GM23338 (cell line): ENCODE measurements around the gene LRMDA. TPM values are rescaled to one million over a fixed set of nuclear protein-coding genes. Genes with fewer than 3 reads are reported as not detected.

Experiments
- ATAC-seq: fragments of 200-7000 bp; cut with Tn5 transposase; 3 replicates; pipeline ENCODE4 v1.9.1; 2020
- DNase-seq: peaks from one replicate; pipeline ENCODE4 v3.0.0-alpha.2; 2015; ENCODE audit warnings: low spot score
- H2AFZ ChIP-seq: fragments of 200-600 bp; sonication (generic); 2 replicates; pipeline ENCODE4 v1.8.0; 2016; ENCODE audit warnings: antibody characterized with exemption, mild to moderate bottlenecking, moderate library complexity
- H3F3A ChIP-seq: fragments of 200-600 bp; sonication (generic); replicated peaks from 2 replicates; pipeline ENCODE4 v1.8.0; 2017; ENCODE audit warnings: antibody characterized with exemption, mixed run types, low read depth
- H3K27ac ChIP-seq: fragments of 200-600 bp; sonication (generic); 2 replicates; pipeline ENCODE4 v1.6.1; 2016; ENCODE audit warnings: low read depth
- H3K27me3 ChIP-seq: fragments of 200-600 bp; sonication (generic); 2 replicates; pipeline ENCODE4 v1.8.0; 2016; ENCODE audit warnings: mild to moderate bottlenecking, mixed run types, moderate library complexity; ENCODE audit not compliant: insufficient read depth
- H3K36me3 ChIP-seq: fragments of 200-600 bp; sonication (generic); 2 replicates; pipeline ENCODE4 v1.8.0; 2016; ENCODE audit warnings: mild to moderate bottlenecking; ENCODE audit not compliant: insufficient read depth
- H3K4me1 ChIP-seq: fragments of 200-600 bp; sonication (generic); 2 replicates; pipeline ENCODE4 v1.8.0; 2016; ENCODE audit warnings: mild to moderate bottlenecking, moderate library complexity; ENCODE audit not compliant: insufficient read depth
- H3K4me2 ChIP-seq: fragments of 200-600 bp; sonication (generic); 2 replicates; pipeline ENCODE4 v1.7.1; 2017; ENCODE audit warnings: mixed run types
- H3K4me3 ChIP-seq: fragments of 200-600 bp; sonication (generic); 2 replicates; pipeline ENCODE4 v1.6.1; 2016; ENCODE audit warnings: mixed run types
- H3K79me2 ChIP-seq: fragments of 200-600 bp; sonication (generic); replicated peaks from 2 replicates; pipeline ENCODE4 v1.8.0; 2017; ENCODE audit warnings: mild to moderate bottlenecking; ENCODE audit not compliant: insufficient read depth
- H3K9me2 ChIP-seq: fragments of 200-600 bp; sonication (generic); 2 replicates; pipeline ENCODE4 v1.8.0; 2017; ENCODE audit not compliant: insufficient read depth
- H4K20me1 ChIP-seq: fragments of 200-600 bp; sonication (generic); replicated peaks from 2 replicates; pipeline ENCODE4 v1.8.0; 2017; ENCODE audit warnings: mild to moderate bottlenecking; ENCODE audit not compliant: insufficient read depth
- H3K27ac Mint-ChIP-seq: 2 replicates; pipeline ENCODE4 v1.8.0; 2020; ENCODE audit warnings: inconsistent platforms, mild to moderate bottlenecking, moderate library complexity, mixed read lengths
- H3K27me3 Mint-ChIP-seq: 3 replicates; pipeline ENCODE4 v1.8.0; 2022; ENCODE audit warnings: low read depth, mild to moderate bottlenecking, moderate library complexity, mixed read lengths, inconsistent platforms; ENCODE audit not compliant: insufficient read depth, poor library complexity
- H3K36me3 Mint-ChIP-seq: 3 replicates; pipeline ENCODE4 v1.8.0; 2021; ENCODE audit warnings: low read depth, mild to moderate bottlenecking, inconsistent platforms, moderate library complexity, mixed read lengths
- H3K4me1 Mint-ChIP-seq: 3 replicates; pipeline ENCODE4 v1.8.0; 2020; ENCODE audit warnings: mild to moderate bottlenecking, inconsistent platforms, mixed read lengths
- H3K4me3 Mint-ChIP-seq: 3 replicates; pipeline ENCODE4 v1.8.0; 2021; ENCODE audit warnings: moderate library complexity, mild to moderate bottlenecking, inconsistent platforms, mixed read lengths
- H3K9me3 Mint-ChIP-seq: 3 replicates; pipeline ENCODE4 v1.8.0; 2020; ENCODE audit warnings: moderate library complexity, mild to moderate bottlenecking, inconsistent platforms, mixed read lengths
- CREB1 ChIP-seq: fragments of 250-450 bp; sonication (Bioruptor Pico); IDR thresholded peaks from 2 replicates; pipeline ENCODE4 v1.5.0; 2020; ENCODE audit warnings: low read depth, mild to moderate bottlenecking, moderate library complexity
- NANOG ChIP-seq: IDR thresholded peaks from 2 replicates; pipeline ENCODE4 v1.6.1; 2016; ENCODE audit warnings: antibody characterized with exemption, borderline replicate concordance
- STAT1 ChIP-seq: IDR thresholded peaks from one replicate; pipeline ENCODE4 v1.6.1; 2016; ENCODE audit warnings: antibody characterized with exemption; ENCODE audit not compliant: unreplicated experiment
- polyA plus RNA-seq: library from polyadenylated mRNA; unstranded; fragments of >200 nt; fragmentation: Nextera tagmentation; extraction: Ambion mirVana; gene quantifications from 2 replicates; pipeline ENCODE4 v1.2.1, GENCODE V29; 2016
- total RNA-seq: library from RNA; depleted of rRNA; stranded (reverse); fragments of >200 nt; shearing (Covaris generic); gene quantifications from 2 replicates; pipeline ENCODE4 v1.2.3, GENCODE V29; 2014
- TF ChIP-seq, protein P1 (sequence below): IDR thresholded peaks from 2 replicates; pipeline ENCODE4 v1.6.1; 2016; ENCODE audit warnings: antibody characterized with exemption
- TF ChIP-seq, protein P2 (sequence below), 2 experiments: fragments of 200-600 bp in 1 of 2; sonication (generic) in 1 of 2; conservative IDR thresholded peaks; 2 replicates each; pipeline versions ENCODE4 v1.5.1 to v1.6.1; 2016 to 2017; ENCODE audit warnings: antibody characterized with exemption in 2 of 2, low read depth in 2 of 2, mild to moderate bottlenecking in 2 of 2, moderate library complexity in 1 of 2
- TF ChIP-seq, protein P3 (sequence below): IDR thresholded peaks from one replicate; pipeline ENCODE4 v1.6.1; 2018; ENCODE audit warnings: antibody characterized with exemption; ENCODE audit not compliant: unreplicated experiment
- TF ChIP-seq, protein P4 (sequence below): fragments of 250-450 bp; sonication (Bioruptor Pico); IDR thresholded peaks from 2 replicates; pipeline ENCODE4 v1.5.0; 2020; ENCODE audit warnings: mild to moderate bottlenecking, moderate library complexity

The LRMDA gene
- total and polyA plus RNA-seq, 2 experiments from 2014 or later: 0.90 to 1.8 TPM

DNA sequence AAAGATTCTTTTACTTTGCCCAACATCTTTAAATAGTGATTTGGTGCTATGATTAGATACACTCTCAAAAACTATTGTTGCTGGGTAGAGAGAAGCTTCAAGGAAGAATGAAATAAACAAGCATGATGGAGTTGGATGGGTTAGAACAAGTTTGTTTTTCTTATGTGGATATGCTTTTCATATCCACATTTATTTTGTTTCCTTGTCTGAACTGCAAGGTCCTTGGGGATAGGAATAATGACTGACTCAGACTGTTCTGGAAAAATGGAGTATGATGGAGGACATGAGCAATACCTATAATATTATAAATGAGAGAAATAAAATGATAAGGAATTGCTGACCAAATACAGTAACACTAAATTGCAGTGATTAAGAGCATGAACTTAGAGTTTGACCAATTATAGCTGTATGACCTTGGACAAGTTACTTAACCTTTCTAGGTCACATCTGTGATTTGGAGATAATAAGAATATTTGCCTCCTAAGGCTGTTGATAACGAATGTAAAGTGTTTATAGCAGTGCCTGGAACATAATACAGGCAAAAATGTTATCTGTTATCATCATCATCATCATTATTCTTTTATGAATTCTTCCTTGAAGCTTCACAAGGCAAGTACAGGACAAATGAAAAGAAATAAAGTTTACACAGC, 847.5 kb downstream of the LRMDA start:
- Mint-ChIP-seq H3K27ac (no peak overlapping the region), H3K4me3 (no peak overlapping the region), H3K4me1 (peaks cover 13% of the 10 kb centered on the region; the same call in 2 of the 3 replicates), H3K36me3 (peaks cover 2% of the 10 kb centered on the region; the same call in 2 of the 3 replicates), H3K27me3 (no peaks in the 10 kb centered on the region), H3K9me3 (peaks cover 23% of the 10 kb centered on the region; the same call in 2 of the 3 replicates)
- Histone ChIP-seq H3K4me2 (no peak overlapping the region), H3K79me2 (no peaks in the 10 kb centered on the region), H4K20me1 (no peaks in the 10 kb centered on the region), H3K4me3 (no peak overlapping the region), H2AFZ (no peak overlapping the region), H3K36me3 (no peaks in the 10 kb centered on the region), H3K27me3 (no peaks in the 10 kb centered on the region), H3K4me1 (peaks cover 8% of the 10 kb centered on the region; the same call in 1 of the 2 replicates), H3K9me2 (0 out of 2 replicates have a peak, but pooled peaks cover 9% of the 10 kb centered on the region), H3K27ac (no peak overlapping the region), H3F3A (no peaks in the 10 kb centered on the region)
- ATAC-seq: no peak
- no peak for DNase-seq
- TF ChIP-seq STAT1: no peak
- TF ChIP-seq NANOG: no peak
- TF ChIP-seq, protein P1, sequence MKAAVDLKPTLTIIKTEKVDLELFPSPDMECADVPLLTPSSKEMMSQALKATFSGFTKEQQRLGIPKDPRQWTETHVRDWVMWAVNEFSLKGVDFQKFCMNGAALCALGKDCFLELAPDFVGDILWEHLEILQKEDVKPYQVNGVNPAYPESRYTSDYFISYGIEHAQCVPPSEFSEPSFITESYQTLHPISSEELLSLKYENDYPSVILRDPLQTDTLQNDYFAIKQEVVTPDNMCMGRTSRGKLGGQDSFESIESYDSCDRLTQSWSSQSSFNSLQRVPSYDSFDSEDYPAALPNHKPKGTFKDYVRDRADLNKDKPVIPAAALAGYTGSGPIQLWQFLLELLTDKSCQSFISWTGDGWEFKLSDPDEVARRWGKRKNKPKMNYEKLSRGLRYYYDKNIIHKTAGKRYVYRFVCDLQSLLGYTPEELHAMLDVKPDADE: no peak
- TF ChIP-seq, protein P2, sequence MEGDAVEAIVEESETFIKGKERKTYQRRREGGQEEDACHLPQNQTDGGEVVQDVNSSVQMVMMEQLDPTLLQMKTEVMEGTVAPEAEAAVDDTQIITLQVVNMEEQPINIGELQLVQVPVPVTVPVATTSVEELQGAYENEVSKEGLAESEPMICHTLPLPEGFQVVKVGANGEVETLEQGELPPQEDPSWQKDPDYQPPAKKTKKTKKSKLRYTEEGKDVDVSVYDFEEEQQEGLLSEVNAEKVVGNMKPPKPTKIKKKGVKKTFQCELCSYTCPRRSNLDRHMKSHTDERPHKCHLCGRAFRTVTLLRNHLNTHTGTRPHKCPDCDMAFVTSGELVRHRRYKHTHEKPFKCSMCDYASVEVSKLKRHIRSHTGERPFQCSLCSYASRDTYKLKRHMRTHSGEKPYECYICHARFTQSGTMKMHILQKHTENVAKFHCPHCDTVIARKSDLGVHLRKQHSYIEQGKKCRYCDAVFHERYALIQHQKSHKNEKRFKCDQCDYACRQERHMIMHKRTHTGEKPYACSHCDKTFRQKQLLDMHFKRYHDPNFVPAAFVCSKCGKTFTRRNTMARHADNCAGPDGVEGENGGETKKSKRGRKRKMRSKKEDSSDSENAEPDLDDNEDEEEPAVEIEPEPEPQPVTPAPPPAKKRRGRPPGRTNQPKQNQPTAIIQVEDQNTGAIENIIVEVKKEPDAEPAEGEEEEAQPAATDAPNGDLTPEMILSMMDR (conservative IDR thresholded peaks at IDR 0.05; ENCODE audit: low read depth in 2 of 2): no peak
- TF ChIP-seq, protein P3, sequence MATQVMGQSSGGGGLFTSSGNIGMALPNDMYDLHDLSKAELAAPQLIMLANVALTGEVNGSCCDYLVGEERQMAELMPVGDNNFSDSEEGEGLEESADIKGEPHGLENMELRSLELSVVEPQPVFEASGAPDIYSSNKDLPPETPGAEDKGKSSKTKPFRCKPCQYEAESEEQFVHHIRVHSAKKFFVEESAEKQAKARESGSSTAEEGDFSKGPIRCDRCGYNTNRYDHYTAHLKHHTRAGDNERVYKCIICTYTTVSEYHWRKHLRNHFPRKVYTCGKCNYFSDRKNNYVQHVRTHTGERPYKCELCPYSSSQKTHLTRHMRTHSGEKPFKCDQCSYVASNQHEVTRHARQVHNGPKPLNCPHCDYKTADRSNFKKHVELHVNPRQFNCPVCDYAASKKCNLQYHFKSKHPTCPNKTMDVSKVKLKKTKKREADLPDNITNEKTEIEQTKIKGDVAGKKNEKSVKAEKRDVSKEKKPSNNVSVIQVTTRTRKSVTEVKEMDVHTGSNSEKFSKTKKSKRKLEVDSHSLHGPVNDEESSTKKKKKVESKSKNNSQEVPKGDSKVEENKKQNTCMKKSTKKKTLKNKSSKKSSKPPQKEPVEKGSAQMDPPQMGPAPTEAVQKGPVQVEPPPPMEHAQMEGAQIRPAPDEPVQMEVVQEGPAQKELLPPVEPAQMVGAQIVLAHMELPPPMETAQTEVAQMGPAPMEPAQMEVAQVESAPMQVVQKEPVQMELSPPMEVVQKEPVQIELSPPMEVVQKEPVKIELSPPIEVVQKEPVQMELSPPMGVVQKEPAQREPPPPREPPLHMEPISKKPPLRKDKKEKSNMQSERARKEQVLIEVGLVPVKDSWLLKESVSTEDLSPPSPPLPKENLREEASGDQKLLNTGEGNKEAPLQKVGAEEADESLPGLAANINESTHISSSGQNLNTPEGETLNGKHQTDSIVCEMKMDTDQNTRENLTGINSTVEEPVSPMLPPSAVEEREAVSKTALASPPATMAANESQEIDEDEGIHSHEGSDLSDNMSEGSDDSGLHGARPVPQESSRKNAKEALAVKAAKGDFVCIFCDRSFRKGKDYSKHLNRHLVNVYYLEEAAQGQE: no peak
- TF ChIP-seq, protein P4, sequence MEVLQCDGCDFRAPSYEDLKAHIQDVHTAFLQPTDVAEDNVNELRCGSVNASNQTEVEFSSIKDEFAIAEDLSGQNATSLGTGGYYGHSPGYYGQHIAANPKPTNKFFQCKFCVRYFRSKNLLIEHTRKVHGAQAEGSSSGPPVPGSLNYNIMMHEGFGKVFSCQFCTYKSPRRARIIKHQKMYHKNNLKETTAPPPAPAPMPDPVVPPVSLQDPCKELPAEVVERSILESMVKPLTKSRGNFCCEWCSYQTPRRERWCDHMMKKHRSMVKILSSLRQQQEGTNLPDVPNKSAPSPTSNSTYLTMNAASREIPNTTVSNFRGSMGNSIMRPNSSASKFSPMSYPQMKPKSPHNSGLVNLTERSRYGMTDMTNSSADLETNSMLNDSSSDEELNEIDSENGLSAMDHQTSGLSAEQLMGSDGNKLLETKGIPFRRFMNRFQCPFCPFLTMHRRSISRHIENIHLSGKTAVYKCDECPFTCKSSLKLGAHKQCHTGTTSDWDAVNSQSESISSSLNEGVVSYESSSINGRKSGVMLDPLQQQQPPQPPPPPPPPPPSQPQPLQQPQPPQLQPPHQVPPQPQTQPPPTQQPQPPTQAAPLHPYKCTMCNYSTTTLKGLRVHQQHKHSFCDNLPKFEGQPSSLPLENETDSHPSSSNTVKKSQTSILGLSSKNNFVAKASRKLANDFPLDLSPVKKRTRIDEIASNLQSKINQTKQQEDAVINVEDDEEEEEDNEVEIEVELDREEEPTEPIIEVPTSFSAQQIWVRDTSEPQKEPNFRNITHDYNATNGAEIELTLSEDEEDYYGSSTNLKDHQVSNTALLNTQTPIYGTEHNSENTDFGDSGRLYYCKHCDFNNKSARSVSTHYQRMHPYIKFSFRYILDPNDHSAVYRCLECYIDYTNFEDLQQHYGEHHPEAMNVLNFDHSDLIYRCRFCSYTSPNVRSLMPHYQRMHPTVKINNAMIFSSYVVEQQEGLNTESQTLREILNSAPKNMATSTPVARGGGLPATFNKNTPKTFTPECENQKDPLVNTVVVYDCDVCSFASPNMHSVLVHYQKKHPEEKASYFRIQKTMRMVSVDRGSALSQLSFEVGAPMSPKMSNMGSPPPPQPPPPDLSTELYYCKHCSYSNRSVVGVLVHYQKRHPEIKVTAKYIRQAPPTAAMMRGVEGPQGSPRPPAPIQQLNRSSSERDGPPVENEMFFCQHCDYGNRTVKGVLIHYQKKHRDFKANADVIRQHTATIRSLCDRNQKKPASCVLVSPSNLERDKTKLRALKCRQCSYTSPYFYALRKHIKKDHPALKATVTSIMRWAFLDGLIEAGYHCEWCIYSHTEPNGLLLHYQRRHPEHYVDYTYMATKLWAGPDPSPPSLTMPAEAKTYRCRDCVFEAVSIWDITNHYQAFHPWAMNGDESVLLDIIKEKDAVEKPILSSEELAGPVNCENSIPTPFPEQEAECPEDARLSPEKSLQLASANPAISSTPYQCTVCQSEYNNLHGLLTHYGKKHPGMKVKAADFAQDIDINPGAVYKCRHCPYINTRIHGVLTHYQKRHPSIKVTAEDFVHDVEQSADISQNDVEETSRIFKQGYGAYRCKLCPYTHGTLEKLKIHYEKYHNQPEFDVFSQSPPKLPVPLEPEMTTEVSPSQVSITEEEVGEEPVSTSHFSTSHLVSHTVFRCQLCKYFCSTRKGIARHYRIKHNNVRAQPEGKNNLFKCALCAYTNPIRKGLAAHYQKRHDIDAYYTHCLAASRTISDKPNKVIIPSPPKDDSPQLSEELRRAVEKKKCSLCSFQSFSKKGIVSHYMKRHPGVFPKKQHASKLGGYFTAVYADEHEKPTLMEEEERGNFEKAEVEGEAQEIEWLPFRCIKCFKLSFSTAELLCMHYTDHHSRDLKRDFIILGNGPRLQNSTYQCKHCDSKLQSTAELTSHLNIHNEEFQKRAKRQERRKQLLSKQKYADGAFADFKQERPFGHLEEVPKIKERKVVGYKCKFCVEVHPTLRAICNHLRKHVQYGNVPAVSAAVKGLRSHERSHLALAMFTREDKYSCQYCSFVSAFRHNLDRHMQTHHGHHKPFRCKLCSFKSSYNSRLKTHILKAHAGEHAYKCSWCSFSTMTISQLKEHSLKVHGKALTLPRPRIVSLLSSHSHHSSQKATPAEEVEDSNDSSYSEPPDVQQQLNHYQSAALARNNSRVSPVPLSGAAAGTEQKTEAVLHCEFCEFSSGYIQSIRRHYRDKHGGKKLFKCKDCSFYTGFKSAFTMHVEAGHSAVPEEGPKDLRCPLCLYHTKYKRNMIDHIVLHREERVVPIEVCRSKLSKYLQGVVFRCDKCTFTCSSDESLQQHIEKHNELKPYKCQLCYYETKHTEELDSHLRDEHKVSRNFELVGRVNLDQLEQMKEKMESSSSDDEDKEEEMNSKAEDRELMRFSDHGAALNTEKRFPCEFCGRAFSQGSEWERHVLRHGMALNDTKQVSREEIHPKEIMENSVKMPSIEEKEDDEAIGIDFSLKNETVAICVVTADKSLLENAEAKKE: no peak
- TF ChIP-seq CREB1 (CRISPR knock-in tag): no peak
